NCI-H510A treated with DMSO at 0.1 percent for 48 hours (cell line): ENCODE data around the gene ANKS3.

Source experiments
- DNase-seq: peaks from one replicate; lab custom pipeline; 2025; lab: John Stamatoyannopoulos, UW

Gene ANKS3

GRCh38 chr16:4684058-4684715, 49.9 kb downstream of the ANKS3 start:
- no peak for DNase-seq

GRCh38 chr16:4683255-4684057, 50.6 kb downstream of the ANKS3 start:
- DNase-seq, result no peak

GRCh38 chr16:4682616-4683254, 51.3 kb downstream of the ANKS3 start:
- DNase-seq, result no peak

- DNase-seq, result no peak
Observed at GRCh38 chr16:4682084-4682591, 51.9 kb downstream of the ANKS3 start.

- no peak for DNase-seq
Observed at GRCh38 chr16:4681471-4682083, 52.5 kb downstream of the ANKS3 start.

- DNase-seq, result no peak
Observed at GRCh38 chr16:4680673-4681470, 53.2 kb downstream of the ANKS3 start.

GRCh38 chr16:4679850-4680636, 54.0 kb downstream of the ANKS3 start:
- DNase-seq, result no peak

GRCh38 chr16:4679156-4679849, 54.8 kb downstream of the ANKS3 start:
- DNase-seq, result no peak

- DNase-seq, result no peak
Observed at GRCh38 chr16:4678596-4678995, 55.5 kb downstream of the ANKS3 start.

- DNase-seq, result no peak
Observed at GRCh38 chr16:4677994-4678393, 56.1 kb downstream of the ANKS3 start.

GRCh38 chr16:4677390-4677789, 56.7 kb downstream of the ANKS3 start:
- no peak for DNase-seq

GRCh38 chr16:4676831-4677230, 57.2 kb downstream of the ANKS3 start:
- DNase-seq, result no peak

- DNase-seq, result no peak
Observed at GRCh38 chr16:4675864-4676786, 57.9 kb downstream of the ANKS3 start.

- DNase-seq, result no peak
Observed at GRCh38 chr16:4674926-4675530, 59.0 kb downstream of the ANKS3 start.

- DNase-seq, result no peak
Observed at GRCh38 chr16:4673387-4674046, 60.6 kb downstream of the ANKS3 start.

GRCh38 chr16:4668313-4668960, 65.6 kb downstream of the ANKS3 start:
- no peak for DNase-seq

- no peak for DNase-seq
Observed at GRCh38 chr16:4667203-4667963, 66.7 kb downstream of the ANKS3 start.
